ENCODE measurements around the gene HIP1. TPM values are rescaled to one million over a fixed set of nuclear protein-coding genes. Genes with fewer than 3 reads are reported as not detected.

Gene HIP1
- total RNA-seq, 1 donor from 2014 or later = 12.4 TPM

DNA sequence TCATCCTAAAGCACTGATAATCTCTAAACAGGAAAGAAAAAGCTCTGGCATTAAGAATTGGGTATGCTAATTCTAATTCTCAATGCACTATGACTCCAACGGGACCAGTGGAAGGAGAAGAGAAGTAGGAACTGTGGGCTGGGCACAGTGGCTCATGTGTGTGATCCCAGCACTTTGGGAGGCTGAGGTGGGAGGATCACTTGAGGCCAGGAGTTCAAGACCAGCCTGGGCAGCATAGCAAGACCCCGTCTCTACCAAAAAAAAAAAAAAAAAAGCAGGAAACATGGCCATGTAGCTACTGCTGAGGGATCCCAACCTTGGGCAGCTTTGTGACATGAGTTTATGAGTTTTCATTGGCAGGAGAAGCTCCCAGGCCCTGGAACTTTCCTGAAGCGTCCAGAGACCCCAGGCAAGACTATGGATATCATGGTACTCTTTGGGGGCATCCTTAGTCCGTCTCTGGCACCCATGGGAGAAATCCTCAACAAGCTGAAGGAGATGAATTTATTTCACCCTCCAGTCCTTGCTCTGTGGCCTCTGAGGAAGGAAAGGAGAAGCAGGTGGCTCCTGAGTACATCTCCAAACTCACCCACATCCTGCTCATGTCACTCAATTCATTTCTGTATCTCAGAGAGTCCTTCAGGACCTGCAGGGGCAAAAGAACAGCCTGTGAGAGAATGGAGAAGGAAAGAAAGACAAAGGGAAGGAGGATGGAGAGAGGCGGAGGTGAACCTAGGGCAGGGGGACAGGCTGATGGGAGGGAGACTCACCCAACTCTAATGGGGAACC lies 147.1 kb downstream of the HIP1 start:
- TF ChIP-seq CTCF (IDR thresholded peaks at IDR 0.05; ENCODE audit: insufficient read depth, low read length, poor library complexity, severe bottlenecking) = no peak
- no peak for DNase-seq (ENCODE audit: low read depth)
- Histone ChIP-seq H3K36me3 (ENCODE audit: control insufficient read depth, insufficient read depth, low read length) (peaks cover 2% of the 10 kb centered on the region), H3K4me3 (ENCODE audit: low read depth, low read length) (no peak overlapping the region), H3K27me3 (ENCODE audit: control insufficient read depth, insufficient read depth, low read length) (no peaks in the 10 kb centered on the region)

DNA sequence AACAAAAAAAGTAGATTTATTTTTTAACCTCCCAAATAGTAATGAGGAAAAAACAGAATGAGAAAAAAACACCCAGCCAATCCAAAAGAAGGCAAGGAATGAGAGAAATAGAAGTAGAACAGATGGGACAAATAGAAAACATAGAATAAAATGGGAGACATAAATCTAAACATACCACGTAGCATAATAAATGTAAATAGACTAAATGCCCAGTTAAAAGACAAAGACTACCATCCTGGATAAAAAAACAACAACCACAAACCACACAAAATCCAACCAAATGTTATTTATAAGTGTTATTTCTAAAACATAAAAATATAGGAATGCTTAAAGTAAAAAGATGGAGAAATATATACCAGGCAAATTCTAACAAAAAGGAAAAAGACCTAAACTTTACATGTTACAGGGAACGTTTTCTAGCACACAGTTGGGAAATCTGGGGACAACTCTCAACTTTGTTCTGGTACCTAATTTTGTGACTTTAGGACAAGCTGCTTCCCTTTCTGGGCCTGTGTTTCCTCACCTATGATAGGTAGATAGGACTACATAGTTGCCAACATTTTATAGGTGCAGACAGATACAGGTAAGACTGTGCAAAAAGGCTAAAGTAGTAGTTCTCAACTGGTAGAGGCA lies 148.3 kb downstream of the HIP1 start:
- TF ChIP-seq CTCF (IDR thresholded peaks at IDR 0.05; ENCODE audit: insufficient read depth, low read length, poor library complexity, severe bottlenecking) = no peak
- no peaks in the 10 kb centered on the region for H3K27me3 ChIP-seq (ENCODE audit: control insufficient read depth, insufficient read depth, low read length)
- DNase-seq (ENCODE audit: low read depth) = no peak
- peaks cover 4% of the 10 kb centered on the region for H3K36me3 ChIP-seq (ENCODE audit: control insufficient read depth, insufficient read depth, low read length)
- no peak overlapping the region for H3K4me3 ChIP-seq (ENCODE audit: low read depth, low read length)

DNA sequence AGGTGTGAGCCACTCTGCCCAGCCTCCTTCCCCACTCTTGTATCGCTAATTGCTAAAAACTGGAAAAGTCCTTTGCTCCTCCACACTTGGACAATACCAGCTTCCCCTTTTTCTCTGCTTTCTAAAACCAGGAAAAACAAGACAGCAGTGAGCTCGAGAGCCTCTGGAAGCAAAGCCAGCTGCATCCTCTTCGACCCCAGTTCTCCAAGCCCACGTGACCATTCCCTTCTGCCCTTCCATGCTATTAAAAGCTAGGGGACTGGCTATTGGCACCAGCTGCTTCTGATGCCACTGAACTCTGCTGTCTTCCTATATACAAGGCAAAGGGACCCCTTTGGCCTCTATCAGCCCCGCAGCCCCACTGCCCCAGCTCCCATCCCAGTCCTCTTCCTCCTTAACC lies 154.4 kb downstream of the HIP1 start:
- peaks cover 2% of the 10 kb centered on the region for H3K36me3 ChIP-seq (ENCODE audit: control insufficient read depth, insufficient read depth, low read length)
- TF ChIP-seq CTCF (IDR thresholded peaks at IDR 0.05; ENCODE audit: insufficient read depth, low read length, poor library complexity, severe bottlenecking) = no peak

GRCh38 chr7:75583255-75583654 lies 155.5 kb downstream of the HIP1 start:
- no peaks in the 10 kb centered on the region for H3K27me3 ChIP-seq (ENCODE audit: control insufficient read depth, insufficient read depth, low read length)
- no peak for DNase-seq (ENCODE audit: low read depth)
- H3K36me3 ChIP-seq (ENCODE audit: control insufficient read depth, insufficient read depth, low read length) = peaks cover 2% of the 10 kb centered on the region
- TF ChIP-seq CTCF (IDR thresholded peaks at IDR 0.05; ENCODE audit: insufficient read depth, low read length, poor library complexity, severe bottlenecking) = no peak
- H3K4me3 ChIP-seq (ENCODE audit: low read depth, low read length) = no peak overlapping the region

More for the DNA sequence above, 154.4 kb downstream of the HIP1 start:
- H3K27me3 ChIP-seq (ENCODE audit: control insufficient read depth, insufficient read depth, low read length) = no peaks in the 10 kb centered on the region
- DNase-seq (ENCODE audit: low read depth) = no peak
- no peak overlapping the region for H3K4me3 ChIP-seq (ENCODE audit: low read depth, low read length)

DNA sequence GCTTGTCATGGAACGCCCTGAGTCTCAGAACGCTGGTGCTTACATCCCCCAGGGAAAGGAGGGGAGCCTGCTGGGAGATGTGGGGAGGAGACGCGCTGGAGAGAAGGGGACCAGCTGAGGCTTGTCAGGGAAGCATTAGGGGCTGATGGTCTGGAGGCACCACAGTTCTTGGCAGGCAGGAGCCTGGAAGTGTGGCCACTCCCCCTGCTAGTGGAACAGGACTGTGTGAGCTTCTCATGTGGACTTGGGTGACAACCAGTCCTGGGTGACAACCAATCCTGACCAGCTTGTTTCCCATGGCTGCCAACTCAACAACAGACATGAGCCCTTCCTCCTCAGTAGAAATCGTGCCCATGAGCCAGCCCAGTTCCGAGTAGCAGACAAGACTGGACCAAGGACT lies 158.8 kb downstream of the HIP1 start:
- DNase-seq (ENCODE audit: low read depth) = no peak
- H3K4me3 ChIP-seq (ENCODE audit: low read depth, low read length) = no peak overlapping the region
- H3K36me3 ChIP-seq (ENCODE audit: control insufficient read depth, insufficient read depth, low read length) = no peaks in the 10 kb centered on the region
- no peaks in the 10 kb centered on the region for H3K27me3 ChIP-seq (ENCODE audit: control insufficient read depth, insufficient read depth, low read length)
- no peak for TF ChIP-seq CTCF (IDR thresholded peaks at IDR 0.05; ENCODE audit: insufficient read depth, low read length, poor library complexity, severe bottlenecking)

Data from kidney epithelial cell (primary cell).